Stimulated activated CD4-positive, alpha-beta T cell treated with anti-CD3 and anti-CD28 coated beads, Interleukin-15, amount 100 ng/mL, for 1 hour (primary cell): ENCODE results near the gene ARL13B.
A peak's percentile ranks its signal among the peaks of the same experiment; 100 is the strongest.
"Not testable (repeated sequence)": the region's sequence is repeated elsewhere in the genome, so short reads cannot be mapped to it uniquely, and the experiment has no call there.

Experiments used
- DNase-seq, 2 donors: peaks; one replicate each; pipeline ENCODE4 v3.0.0-alpha.2; 2020; ENCODE audit warnings: low read depth in 1 of 2, low spot score in 1 of 2

ARL13B gene

DNA sequence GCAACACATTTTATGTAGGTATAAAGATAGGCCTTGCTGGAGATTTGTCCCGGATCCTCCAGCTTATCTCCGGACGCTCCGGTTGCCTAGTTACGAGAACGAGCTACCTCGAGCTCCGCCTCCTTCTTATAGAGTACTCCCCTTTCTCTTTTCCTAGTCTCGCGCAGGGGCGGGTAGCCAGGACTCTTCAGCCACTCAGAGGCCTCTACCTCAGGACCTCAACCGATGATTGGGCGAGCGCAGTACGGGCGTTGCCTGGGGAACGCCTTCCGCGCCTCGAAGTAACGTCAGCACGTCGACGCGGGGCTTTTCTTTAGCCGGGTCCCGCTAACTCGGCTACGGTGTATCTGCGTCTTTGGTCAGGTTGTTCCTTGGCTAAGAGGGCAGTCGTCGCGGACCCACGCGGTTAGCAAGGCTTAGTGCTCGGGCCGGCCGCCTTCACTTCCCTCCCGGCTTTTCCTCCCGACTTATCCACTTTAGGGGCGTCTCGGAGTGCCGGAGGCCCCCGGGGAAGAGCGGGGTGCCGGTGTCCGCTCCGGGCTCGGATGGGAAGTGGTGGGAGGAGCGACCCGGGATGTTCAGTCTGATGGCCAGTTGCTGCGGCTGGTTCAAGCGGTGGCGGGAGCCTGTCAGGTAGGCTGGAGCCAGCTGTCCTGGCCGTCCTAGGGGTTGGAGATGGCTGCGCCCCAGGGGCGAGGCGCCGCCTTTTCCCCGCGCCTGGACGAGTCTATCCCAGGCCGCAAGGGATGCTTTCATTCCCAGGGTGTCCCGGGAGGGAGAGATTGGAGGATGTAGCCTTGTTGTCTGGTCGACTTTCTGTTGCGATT, at the start of gene ARL13B:
Gene ARL13B, plus strand, starts transcription at position 306 of the 827 bp plus-strand sequence. Its CDS starts 269 bp downstream, at position 575.
- peak; percentile 80 to 83 for DNase-seq

DNA sequence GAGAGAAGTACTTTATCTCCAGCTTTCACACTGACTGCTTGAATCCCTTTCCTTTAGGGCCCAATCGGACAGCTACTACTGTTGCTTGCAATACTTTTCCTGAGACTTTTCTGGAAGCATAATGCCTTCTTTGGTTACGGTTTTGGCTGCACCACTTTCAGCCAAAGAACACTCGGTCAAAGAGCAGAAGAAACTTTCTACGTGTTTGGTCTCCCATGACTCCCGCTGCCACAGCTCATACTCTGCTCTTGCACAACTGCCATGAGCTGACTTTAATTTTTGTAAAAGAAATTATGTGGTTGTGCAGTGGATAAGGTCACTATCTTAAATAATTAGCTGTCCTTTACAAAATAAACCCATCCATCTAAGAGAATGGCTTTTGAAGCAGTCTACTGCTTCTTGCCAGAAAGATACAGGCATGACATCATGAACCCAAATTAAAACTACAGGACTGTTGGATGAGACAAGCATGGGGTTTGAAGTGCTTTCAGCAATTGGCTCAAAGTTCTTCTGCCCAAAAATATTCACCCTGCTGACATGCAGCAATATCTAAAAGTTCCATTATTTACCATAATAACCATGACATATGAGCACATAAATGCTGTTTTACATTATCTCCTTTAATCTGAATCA, 48.2 kb upstream of the ARL13B start:
- DNase-seq, result no peak

DNA sequence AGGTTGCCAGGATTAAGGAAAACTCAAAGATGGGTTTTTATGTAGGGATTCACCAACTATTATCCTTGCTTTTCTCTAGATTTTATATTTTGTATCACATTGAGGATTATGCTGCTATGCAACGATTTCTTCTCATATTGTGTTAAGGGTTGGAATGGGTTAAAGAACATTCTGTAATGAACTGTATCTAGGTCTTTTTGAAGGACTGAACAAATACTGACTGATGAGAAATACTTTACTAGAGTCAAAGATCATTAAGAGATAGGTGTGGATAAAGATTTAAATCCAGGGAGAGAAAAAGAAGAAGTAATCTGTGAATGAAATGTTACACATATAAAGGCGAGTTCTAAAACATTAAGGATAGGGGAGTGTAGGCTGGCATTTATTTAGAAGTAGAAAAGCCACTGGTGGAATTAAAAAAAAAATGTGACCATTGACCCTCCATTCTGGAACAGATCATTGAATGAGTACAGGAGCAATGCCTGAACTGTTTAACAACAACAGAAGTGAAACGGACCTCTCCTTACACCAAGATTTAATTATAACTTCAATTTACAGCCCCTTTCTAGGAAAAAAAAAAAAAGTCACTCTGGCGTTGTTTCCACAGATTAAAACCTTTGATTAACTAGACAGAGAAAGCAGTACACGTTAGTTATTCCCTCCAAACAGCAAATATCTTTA, 45.4 kb upstream of the ARL13B start:
- no peak for DNase-seq

DNA sequence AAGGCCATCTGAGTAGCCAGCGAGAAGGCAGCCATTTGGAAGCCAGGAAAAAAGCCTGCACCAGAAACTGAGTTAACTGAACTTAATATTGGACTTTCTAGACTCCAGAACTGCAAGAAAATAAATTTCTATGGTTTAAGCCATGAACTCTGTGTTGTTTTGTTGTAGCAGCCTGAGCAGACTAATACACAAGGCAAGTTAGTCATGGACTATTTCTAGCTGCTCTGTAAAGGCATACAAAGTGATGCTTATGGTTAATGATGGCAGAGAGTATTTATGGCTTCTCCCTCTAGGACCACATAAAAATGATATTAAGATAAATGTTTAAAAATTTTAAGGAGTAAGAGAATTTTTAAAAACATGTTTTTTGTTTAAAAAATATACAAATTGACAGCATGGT, 43.4 kb upstream of the ARL13B start:
- no peak for DNase-seq

DNA sequence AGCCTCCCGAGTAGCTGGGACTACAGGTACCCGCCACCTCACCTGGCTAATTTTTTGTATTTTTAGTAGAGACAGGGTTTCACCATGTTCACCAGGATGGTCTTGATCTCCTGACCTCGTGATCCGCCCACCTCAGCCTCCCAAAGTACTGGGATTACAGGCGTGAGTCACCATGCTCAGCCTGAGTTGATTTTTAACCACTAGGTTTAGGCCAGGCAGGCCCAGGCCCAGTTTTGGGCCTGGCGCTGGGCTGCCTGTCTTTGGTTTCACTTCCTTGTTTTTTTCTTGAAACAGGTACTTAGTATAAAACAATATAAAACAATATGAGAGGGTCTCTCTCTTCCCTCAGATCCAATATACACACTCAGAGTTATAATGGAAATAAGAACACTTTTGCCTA, 42.5 kb upstream of the ARL13B start:
- DNase-seq, result not testable (repeated sequence)

DNA sequence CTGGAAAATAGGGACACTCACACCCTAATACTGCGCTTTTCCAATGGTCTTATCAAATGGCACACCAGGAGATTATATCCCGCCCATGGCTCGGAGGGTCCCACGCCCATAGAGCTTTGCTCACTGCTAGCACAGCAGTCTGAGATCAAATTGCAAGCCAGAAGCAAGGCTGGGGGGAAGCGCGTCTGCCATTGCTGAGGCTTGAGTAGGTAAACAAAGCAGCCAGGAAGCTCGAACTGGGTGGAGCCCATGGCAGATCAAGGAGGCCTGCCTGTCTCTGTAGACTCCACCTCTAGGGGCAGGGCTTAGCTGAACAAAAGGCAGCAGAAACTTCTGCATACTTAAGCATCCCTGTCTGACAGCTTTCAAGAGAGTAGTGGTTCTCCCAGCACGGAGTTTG, 30.0 kb upstream of the ARL13B start:
- not testable (repeated sequence) for DNase-seq

DNA sequence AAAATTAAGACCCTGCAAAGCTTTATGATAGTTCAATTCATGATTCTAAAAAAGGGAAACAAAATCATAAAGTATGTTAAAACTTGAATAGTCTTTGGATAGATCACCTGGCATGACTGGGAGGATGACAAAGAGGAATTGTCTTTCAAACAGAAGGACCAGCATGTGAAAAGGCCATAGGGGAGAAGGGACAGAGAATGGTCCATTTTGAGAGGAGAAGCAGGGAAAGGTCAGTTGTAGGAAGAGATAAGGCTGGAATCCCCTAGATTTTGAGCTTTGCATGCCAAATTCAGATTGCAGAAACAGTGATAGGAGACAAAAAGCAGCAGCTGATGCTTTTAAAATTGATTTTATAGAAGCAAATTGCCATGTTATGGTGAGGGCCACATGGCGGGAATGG, 18.9 kb upstream of the ARL13B start:
- no peak for DNase-seq

DNA sequence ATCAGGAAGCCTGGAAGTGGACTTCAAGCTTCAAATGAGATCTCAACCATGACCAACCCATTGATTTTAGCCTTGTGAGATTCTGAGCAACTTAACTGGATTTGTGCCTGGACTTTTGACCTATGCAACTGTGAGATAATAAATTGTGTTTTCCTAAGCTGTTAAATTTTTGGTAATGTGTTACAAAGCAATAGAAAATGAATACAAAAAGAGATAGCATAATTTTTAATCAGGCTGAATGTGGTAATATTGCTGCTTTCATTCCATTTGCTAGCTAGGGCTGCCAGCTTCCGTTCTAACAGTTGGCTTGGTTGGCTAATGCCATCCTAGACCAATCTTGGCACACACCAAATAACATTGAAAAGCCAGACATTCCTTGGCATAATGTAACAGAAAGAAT, 18.5 kb upstream of the ARL13B start:
- no peak for DNase-seq

DNA sequence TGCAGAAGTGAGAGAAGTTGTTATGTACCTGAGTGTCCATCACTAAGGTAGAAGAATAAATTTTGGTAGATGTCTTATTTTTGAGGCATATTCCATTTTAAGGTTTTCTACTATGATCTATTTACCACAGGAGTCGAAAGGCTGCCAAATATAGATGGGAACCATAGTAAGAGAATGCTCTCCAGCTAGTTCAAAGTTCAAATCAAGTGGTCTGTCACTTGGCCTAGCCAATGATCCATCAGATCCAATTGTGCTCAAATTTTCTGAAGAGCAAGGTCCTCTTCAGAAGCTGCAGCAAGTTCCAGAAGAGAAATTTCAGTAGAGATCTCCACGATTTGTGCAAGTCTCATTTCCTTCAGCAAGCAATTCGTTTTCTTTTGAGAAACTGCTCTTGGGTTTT, 17.2 kb upstream of the ARL13B start:
- no peak for DNase-seq

DNA sequence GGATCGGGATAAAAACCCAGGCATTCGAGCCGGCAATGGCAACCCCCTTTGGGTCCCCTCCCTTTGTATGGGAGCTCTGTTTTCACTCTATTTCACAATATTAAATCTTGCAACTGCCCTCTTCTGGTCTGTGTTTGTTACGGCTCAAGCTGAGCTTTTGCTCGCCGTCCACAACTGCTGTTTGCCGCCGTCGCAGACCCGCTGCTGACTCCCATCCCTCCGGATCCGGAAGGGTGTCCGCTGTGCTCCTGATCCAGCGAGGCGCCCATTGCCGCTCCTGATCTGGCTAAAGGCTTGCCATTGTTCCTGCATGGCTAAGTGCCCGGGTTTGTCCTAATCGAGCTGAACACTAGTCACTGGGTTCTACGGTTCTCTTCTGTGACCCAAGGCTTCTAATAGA, 14.8 kb upstream of the ARL13B start:
- DNase-seq, result not testable (repeated sequence)

DNA sequence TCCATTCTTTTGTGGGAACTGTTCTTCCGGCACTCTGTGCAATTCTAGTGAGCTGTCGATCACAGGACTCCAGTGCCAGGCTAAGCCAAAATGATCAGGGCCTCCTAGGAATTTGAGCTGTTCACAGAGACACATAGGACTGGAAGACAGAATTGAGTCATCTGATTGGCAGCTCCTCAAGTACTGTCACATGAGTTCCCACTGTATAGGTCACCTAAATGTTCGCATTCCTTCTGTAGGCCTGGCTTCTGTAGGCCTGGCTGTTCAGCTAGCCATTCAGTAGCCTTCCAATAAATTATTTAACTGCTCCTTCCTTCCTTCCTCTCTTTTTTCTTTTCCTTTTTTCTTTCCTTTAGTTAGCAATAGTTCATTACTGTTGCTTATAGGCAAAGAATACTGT, 10.5 kb upstream of the ARL13B start:
- no peak for DNase-seq

DNA sequence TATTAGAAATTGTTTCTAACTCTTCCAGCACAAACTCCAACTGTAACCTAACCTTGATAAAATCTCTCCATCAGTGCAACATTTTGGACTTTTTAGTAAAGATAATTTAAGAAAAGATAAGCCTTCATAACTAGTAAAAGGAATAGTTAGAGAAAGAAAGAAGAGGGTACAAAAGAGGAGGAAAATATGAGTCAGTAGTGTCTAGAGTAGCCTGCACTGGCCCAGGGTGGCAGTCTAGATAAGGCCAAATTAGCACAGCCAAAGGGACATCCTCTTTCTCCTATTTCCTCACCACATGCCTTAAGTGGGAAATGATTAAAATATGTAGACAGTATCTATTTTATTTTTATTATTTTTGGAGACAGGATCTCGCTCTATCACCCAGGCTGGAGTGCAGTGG, 10.0 kb upstream of the ARL13B start:
- no peak for DNase-seq

DNA sequence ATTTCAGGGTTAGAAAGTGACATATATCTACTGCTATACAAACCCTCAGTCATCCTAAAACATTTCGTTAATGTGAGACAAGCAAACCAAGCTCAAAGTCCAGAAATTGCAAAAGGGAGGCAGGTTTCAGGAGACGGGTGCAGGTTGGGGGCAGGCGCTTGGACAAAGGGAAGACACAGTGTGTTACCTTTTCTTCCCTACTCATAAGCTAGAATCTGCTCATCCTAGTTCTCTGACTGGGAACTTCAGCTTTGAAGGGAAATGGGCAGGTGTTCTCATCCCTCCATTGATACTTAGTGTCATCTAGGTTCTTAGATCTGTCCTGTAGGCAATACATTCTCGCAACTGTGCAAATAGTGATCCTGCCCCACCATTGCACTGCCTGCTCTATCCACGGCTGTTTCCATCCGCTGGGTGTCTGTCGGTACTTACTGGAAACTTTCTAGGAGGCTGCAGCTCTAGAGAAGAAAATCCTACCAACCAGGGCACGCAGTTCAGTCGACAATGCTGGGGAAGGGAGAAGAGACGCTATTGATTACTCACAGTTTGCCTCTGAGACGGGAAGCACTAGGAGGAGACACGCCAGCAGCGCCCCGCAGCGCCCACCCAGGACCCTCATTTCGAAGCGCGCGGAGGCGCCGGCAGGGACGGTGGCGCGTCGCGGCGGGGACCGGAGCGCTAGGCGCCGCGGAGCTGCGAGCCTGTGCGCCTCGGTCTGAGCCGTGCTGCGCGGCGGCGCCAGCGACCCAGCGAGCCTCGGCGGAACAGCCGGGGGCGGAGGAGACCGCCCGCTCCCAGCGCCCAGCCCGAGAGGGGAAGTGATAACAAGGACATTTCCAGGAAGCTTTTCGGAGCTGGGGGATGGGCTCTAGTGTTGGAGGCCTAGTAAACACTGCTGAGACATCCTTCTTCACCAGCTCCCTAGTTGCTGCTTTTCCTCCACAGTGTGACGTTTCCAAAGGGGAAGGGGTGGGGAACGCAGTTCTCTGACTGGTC, 6.5 kb upstream of the ARL13B start, which contains the start of gene PROS1:
Gene PROS1, minus strand, starts transcription at position 766 of the 996 bp plus-strand sequence. Its CDS starts 147 bp downstream, at position 619.
- peak in 1 of 2 donors; percentile 10 for DNase-seq

DNA sequence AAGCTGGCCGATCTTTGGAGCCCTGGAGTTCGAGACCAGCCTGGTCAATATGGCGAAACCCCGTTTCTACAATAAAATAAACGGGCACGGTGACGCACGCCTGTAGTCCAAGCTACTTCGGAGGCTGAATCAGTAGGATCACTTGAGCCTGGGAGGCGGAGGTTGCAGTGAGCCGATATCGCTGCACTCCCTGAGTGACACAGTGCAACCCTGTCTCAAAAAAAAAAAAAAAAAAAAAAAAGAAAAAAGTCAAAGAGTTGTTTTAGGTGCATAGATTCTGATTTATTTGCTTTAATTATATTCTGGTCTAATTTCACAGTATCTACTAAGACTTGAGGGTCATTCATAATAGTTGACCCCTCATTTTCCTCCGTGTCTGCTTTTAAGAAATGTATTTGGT, 1.7 kb downstream of the ARL13B start:
- DNase-seq, result no peak

DNA sequence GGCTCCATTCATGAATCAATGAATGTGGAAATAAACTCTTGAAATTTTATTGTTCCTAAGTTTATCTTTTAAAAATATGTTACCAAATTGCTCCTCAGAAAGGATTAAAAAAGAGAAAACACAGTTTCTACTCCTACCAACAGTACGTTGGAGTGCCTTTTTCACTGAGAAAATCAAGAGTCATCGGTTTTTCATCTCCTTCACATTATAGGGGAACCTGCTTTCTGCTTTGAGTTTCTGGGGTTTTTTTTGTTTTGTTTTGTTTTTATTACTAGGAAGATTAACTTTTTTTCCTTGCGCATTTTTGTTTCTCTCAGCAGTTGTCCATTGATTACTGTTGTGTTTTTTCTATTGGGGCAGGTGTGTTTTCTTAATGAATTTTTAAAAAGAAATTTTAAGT, 3.5 kb downstream of the ARL13B start:
- DNase-seq, result no peak

DNA sequence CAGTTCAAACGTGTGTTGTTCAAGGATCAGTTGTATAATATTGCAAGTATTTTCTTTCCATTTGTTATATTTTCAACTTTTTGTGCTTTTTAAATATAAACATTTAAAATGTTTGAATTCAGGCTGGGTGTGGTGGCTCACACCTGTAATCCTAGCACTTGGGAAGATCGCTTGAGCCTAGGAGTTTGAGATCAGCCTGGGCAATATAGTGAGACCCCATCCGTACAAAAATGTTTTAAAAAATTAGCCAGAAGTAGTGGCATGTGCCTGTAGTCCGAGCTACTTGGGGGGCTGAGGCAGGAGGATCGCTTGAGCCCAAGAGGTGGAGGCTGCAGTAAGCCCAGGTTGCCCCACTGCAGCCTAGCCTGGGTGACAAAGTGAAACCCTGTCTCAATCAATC, 4.7 kb downstream of the ARL13B start:
- no peak for DNase-seq

DNA sequence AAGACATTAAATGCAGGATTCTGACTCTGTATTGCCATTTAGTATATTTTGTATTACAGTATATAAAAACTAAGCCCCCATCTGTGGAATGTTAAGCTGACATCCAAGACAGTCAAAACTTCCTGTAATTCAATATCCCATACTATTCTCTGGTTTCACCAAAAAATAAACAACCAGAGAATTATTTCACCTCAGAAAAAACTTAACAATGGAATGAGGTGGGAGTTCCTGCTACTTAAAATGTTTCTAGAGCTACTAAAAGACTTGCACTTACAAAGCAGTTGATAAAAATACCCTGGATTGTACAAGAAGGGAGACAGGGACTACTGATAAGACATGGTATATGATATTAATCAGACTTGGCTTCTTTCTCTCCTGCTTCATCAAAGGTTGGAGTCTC, 8.3 kb downstream of the ARL13B start:
- no peak for DNase-seq

DNA sequence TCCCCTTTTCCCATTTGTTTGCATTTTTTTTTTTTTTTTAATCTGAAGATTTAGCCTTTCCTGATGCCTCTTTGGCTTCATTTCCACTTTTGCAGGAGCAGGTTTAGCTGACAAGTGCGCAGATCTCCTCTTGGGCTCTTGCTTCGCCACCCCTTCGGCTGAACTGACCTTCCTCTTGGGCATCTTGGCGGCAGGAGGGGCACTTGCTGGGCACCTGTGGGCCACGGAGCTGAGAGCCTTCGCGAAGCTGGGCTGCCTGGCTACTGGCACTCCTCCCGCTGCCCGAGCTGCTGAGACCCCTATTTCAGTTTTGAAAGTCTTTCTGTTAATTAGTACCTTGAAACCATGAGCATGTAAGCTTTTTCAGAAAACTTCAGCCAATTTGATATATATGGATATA, 8.8 kb downstream of the ARL13B start:
- DNase-seq, result no peak

DNA sequence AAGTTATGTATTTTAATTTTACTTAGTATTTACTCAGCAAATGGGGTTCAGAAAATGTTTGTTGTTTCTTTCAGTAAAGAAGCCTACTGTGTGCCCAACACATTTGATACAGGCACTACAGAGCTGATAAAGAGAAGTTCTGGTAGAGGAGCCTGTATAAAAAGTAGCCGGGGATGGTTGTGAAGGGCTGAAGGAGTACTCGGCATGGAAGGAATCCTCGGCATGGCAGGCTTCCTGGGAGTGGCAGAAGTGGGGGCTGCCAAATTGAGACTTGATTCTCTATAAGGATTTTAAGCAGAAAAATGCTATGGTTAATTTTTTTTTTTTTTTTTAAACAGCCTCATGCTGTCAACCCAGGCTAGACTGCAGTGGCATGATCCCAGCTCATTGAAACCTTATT, 9.3 kb downstream of the ARL13B start:
- DNase-seq, result no peak

DNA sequence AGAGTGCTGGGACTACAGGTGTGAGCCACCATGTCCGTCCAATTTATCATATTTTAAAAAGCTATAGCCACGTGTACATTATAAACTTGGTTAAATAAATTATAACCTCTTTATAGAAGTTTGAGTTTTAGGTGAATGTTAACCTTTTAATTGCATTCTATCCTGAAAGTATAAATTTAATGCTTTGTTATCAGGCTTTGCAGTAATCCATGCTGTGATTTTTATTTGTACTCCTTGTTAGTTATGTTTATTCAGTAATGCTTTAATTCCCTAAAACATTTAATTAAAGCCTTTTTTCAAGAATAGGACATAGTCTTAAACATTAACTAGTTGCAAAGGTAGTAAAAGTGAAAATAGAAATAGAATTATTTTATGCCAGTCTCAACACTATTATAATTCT, 11.7 kb downstream of the ARL13B start:
- no peak for DNase-seq

DNA sequence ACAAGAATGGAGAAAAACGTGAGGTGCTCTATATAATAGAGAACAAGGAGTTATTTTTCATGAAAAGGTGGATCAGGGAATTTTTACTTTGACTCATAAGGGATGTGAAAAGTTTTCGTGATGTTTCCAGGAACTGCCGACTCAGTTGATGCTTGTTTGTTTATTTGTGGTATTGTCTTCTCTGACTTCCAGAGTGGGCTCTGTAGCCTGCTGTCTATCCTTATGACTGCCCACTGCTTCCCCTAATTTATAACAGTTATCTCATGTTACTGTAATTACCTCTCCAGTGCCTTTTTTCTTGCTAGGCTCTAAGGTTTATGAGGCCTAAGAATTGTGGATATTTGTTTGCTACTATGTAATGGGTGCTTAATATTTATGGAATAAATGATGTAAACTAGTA, 12.3 kb downstream of the ARL13B start:
- DNase-seq, result no peak
